ENCODE measurements around the gene MALRD1. TPM values are rescaled to one million over a fixed set of nuclear protein-coding genes. Genes with fewer than 3 reads are reported as not detected.

MALRD1 gene
- total RNA-seq, 1 donor from 2014 or later = not detected

DNA sequence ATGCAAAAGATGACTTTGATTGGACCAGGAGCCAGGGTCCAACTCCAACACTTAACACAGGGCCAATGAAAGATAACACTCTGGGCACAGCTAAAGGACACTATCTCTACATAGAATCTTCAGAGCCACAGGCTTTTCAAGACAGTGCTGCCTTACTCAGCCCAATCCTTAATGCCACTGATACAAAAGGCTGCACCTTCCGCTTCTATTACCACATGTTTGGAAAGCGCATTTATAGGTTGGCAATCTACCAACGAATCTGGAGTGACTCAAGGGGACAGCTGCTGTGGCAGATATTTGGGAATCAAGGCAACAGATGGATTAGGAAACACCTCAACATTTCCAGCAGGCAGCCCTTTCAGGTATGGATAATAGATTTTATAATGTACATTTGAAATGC lies 160.7 kb downstream of the MALRD1 start:
- no peak for ATAC-seq
- no peak for DNase-seq (ENCODE audit: low spot score)

DNA sequence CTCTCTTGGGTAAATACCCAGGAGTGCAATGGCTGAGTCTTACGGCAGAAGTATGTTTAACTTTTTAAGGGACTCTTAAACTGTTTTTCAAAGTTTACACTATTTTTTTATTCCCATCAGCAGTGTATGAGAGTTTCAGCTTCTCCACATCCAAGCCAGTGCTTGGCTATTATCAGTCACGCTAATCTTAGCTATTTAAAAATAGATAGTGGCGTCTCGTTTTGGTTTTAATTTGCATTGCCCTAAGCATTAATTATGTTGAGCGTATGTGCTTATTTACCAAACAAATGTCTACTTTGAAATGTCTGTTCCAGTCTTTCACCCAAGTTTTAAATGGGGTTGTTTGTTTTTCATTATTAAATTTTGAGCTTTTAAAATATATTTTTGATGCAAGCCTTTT lies 164.0 kb downstream of the MALRD1 start:
- ATAC-seq (no peak), DNase-seq (ENCODE audit: low spot score) (no peak)

DNA sequence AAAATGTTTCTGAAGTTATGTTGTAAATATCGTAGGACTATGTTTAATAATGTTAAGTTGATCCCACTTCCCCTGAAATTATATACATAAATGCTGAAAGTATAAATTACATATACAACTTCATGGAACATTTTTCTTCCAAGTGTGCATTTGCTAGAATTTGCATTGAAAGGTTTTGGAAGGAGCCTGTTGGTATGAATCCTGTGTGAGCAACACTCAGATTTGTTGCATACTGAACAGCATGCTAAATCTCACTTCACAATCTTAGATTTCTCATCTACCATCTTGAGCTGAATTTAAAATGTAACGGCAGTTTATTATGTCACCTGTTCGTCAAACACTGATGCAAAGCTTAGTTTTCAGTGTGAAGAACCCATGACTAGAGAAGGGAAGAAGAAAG lies 172.6 kb downstream of the MALRD1 start:
- no peak for DNase-seq (ENCODE audit: low spot score)
- ATAC-seq = no peak

DNA sequence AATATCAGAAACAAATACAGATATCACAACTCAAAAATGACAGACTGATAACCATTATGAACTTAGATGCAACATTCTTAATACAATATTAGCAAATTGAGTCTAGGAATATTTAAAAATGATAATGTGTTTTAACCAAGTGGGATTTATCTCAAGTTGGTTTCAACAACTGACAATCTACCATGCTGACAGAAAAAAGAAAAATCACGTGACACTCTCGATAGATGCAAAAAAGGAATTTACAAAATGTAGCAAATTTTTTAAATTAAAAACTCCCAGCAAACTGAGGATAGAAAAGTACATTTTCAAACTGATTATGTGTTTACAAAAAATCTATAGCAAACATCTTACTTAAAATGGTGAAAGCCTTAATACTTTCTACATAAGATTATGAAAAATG lies 177.4 kb downstream of the MALRD1 start:
- no peak for DNase-seq (ENCODE audit: low spot score)
- no peak for ATAC-seq

DNA sequence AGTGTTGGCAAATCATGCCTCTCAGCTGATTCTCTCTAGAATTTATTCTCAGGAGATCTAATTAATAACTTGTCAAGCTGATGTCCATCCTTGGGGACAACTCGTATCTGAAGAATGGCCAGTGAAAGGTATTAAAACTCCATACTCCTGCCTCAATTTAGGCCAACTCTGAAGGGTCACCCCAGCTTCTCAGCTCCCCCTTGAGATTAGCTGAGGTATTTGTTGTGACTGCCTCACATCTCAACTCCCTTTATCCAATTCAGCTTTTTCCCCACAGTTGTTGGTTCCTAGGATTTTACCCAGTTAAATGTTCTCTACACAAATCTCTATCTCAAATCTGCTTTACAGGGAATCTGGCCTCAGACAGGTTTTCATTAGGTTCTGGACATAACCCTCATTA lies 182.4 kb downstream of the MALRD1 start:
- ATAC-seq = no peak
- no peak for DNase-seq (ENCODE audit: low spot score)

DNA sequence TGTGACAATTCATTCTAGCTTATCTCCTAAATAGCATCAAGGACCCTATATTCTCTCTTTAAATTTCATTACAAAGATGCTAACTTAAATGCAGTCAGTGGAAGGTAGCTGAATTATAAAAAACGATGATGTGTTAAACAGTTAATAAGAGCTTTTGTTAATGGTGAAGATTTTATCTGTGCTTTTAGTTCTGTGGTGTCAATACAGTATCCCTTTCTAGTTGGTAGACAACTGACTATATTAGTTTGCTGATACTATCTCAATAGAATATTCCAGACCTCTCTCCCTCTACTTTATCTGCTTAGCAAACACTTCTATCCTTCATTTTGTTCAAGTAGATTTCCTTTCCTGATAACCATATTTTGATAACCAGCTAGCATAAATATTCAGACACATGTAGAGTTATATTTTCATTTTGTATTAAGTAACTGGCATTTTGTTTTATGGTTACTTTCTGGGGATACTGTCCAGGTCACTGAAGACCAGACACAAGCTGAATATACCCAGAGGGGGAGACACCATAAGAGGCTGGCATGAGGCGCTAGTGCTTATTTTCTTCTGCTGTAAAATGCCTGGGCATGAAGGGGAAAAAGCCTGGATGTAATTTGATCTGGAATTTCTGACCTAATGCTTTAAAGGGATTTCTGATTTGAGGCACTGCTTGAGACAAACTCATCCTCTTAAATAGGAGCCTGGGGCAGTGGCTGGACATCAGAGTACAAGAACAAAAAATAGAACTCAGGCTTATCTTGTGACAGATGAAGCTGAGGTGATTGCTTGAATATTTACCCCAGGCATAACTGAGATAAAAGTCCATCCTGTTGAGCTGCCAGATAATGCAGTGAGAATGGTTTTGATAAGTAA lies 197.5 kb downstream of the MALRD1 start:
- DNase-seq (ENCODE audit: low spot score) = no peak
- ATAC-seq = no peak

DNA sequence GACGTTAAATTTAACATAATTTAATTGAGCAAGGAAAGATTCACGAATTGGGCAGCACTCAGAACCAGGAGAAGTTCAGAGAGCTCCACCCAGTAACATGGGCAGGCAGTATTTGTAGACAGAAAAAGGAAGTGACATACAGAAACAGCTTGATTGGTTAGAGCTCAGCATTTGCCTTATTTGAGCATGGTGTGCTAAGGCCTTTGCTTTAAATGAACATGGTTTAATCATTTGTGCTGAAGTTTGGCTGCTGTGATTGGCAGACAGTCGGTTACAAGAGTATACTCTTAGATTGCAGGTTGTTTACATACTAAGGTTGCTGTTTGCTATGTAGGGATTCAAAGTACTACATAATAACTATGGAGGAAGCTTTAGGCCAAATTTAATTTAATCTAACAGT lies 199.2 kb downstream of the MALRD1 start:
- ATAC-seq (no peak), DNase-seq (ENCODE audit: low spot score) (no peak)

DNA sequence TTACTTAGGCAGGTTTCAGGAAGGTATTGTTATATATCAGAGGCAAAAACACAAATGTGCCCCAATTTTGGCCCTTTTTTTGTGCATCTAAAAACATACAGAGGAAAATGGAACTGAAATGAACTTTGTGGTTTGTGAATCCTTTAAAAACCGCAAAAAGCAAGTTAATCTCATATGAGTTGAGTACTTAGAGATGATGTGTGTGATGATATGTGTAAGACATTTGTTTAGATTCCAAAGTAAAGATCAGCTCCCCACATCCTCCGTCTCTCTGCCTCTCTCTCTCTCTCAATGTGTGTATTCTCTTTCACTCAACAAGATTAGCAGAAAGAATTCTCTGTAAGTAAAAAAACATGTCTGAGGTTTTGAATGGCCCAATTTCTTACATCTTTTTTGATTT lies 201.9 kb downstream of the MALRD1 start:
- ATAC-seq = no peak

DNA sequence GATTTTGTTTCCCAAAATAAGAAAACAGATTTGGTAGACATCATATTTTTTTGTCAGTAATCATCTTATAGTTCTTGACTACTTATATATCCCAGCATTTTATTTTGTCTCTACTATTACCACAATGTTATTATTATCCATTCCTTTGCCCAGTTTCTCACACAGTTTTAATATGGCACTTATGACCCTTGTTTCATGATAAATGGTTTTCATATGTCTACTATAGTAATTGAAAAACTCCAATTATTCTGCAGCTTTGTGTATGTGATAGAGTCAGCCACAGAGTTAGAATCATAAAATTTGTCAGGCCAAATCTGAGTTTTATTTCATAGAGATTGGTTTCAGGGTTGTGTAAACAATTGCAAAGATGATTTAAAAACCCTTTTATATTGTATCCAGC lies 203.9 kb downstream of the MALRD1 start:
- DNase-seq (ENCODE audit: low spot score) (no peak), ATAC-seq (no peak)

More for the DNA sequence above, 201.9 kb downstream of the MALRD1 start:
- DNase-seq (ENCODE audit: low spot score) = no peak

DNA sequence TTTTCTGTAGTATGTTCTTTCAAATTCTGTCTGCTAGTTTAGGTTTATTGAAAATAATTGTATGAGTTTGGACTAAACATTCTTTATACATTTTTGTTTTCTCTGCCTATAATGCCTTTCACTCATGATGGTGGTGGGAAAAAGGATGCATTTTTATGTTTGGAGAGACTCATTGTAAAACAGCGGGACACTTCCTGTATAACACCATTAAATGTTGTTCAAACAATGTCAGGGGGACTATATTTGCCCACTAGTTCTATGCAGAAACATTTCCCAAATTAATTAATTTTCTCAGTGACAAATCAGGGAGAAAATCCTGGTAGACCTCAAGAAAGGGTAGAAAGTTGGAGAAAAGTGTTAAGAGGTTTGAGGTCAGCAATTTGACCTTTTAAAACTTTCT lies 207.7 kb downstream of the MALRD1 start:
- no peak for DNase-seq (ENCODE audit: low spot score)
- ATAC-seq = no peak

DNA sequence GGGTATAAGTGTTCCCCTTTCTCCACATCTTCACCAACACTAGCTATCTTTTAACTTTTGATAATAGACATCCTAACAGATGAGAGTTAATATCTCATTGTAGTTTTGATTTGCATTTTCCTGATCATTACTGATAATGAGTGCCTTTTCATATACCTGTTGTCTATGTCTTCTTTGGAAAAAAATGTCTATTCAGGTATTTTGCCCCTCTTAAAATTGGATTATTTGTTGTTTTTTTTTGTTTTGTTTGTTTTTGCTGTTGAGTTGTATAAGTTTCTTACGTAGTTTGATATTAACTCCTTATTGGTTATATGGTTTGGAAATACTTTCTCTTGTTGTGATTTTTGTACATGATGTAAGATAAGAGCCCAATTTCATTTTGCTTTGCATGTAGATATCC lies 214.7 kb downstream of the MALRD1 start:
- no peak for DNase-seq (ENCODE audit: low spot score)
- ATAC-seq = no peak

DNA sequence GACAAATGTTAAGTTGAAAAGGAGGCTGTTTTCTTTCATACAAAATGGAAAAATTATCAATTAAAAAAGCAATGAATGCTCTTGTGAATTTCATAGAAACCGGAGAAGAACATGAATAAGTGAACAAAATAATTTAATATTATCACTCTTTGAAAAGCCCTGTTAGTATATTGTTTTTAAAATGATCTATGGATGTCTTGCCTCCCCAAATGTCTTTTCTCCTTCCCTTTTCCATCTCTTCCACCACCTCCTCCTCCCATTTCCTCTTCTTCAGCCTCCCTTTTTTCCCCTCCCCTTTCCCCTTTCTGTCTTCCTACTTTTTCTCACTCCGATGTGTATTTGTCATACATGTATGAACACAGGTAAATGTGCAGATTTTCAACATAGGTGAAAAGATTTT lies 234.7 kb downstream of the MALRD1 start:
- ATAC-seq (no peak), DNase-seq (ENCODE audit: low spot score) (no peak)

DNA sequence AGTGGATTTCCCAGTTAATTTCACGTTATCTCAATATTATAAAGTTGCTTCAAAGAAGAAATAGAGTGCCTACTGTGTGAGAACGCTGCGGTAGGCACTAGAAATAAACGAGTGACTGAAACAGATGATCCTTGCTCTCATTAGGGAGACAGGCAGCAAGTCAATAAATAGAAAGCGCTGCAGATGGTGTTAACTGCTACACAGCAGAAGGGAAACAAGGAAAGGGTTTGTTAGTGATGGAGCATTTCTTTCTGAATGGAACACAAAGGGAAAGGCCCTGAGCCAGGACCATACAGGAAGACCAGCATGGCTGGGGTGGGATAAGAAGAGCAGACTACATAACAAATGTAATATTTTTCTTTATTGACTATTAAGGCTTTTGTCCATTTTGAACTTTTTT lies 235.2 kb downstream of the MALRD1 start:
- DNase-seq (ENCODE audit: low spot score) (no peak), ATAC-seq (no peak)

DNA sequence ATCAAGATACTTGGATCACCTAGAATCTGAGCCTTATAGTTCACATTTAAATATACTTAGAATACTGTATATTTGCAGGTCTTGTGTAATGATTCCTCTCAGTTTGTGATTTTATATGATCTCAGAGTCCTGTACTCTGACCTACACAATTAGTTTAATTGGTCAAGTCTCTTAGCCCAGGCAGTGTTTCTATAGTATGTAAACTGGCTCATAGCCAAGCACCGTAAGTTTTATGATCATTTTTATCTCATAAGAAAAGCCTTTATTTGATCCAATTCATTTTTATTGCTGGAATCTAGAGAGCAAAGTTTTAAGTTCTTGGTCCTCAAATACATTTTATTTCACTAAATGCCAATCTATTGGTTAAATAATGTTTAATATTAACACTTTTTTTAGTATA lies 242.2 kb downstream of the MALRD1 start:
- ATAC-seq (no peak), DNase-seq (ENCODE audit: low spot score) (no peak)

DNA sequence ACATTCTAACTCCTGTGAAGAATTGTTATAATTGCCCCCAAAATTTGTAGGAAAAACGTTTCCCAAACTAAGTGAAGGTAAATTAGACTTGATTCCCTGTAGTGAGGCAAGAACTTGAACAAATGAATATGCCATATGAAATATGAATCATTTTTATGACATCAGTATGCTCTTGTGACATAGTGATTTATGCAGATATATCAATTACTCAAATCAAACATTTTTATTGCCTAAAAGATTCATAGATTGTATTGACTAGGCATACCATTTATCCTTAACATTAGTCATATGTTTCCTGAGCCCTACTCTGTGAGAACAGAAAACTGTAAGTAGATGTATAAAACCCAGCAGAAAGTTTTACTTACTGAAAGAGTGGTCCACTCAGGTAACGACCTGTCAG lies 245.6 kb downstream of the MALRD1 start:
- ATAC-seq (no peak), DNase-seq (ENCODE audit: low spot score) (no peak)

DNA sequence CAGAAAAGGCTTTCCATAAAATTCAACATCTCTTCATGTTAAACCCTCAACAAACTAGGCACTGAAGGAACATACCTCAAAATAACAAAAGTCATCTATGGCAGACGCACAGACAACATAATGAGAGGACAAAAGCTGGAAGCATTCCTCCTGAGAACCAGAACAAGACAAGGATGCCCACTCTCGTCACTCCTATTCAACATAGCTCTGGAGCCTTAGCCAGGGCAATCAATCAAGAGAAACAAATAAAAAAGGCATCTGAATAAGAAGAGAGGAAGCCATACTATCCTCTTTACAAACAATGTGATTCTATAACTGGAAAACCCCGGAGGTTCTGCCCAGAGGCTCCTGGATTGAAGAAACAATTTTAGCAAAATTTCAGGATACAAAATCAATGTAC lies 251.0 kb downstream of the MALRD1 start:
- no peak for ATAC-seq

DNA sequence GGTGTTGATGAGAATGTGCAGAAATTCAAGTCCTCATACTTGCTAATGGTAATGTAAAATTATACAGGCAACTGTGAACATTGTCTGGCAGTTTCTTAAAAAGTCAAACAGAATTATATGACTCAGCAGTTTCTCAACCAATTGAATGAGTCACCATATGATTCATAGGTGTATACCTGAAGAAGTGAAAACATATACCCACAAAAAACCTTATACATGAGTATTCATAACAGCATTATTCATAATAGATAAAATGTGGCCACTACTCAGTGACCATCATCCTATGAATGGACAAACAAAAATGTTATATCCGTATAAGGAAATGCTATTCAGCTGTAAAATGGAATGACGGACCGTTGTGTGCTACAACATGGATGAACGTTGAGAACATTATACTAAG lies 253.5 kb downstream of the MALRD1 start:
- DNase-seq (ENCODE audit: low spot score) (no peak), ATAC-seq (no peak)

More for the DNA sequence above, 251.0 kb downstream of the MALRD1 start:
- no peak for DNase-seq (ENCODE audit: low spot score)

DNA sequence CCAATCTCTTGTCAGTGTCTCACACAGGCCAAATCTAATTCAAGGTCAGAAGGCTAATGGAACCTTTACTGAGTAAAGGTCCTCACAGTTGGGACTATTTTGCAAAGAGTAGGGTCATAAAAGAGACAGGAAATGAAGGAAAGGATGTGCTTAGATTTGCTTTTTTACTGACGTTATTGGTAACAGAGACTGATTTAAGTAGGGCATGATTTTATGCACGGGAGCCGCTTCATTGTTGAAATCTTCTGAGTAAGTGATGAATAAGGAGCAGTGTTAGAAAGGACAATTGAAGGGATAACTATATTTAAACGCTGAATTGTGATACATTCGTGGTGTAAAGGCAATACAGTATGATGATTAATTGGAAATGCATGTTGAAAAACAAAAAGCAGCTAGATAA lies 261.5 kb downstream of the MALRD1 start:
- DNase-seq (ENCODE audit: low spot score) = no peak

DNA sequence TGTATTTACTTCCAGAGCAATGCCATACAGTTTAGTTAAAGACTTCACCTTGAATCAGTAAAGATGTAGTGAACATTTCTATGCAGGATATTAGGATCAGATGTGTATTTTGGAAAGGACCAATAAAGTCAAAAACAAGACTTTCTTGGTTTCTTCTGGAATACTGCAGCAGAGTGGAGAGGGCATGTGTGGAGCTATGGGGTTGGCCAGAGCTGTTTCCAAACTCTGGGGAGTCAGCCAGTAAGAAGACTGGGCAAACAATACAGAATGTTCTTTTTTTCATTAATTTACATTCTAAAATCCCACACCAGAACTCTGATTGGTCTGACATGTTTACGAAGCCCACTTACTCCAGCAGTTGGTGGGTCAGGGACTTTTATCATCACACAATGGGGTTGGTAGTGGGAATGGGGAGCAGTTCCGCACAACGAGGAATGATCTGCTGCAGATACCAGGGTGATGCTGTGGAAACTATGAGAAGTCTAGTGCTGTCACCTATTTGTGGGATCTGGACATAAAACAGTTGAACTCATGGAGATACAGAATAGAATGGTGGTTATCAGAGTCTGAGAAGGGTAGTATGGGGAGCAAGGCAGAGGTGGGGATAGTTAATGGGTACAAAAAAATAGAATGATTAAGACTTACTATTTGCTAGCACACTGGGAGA lies 267.7 kb downstream of the MALRD1 start:
- ATAC-seq (no peak), DNase-seq (ENCODE audit: low spot score) (no peak)

More for the DNA sequence above, 261.5 kb downstream of the MALRD1 start:
- no peak for ATAC-seq

DNA sequence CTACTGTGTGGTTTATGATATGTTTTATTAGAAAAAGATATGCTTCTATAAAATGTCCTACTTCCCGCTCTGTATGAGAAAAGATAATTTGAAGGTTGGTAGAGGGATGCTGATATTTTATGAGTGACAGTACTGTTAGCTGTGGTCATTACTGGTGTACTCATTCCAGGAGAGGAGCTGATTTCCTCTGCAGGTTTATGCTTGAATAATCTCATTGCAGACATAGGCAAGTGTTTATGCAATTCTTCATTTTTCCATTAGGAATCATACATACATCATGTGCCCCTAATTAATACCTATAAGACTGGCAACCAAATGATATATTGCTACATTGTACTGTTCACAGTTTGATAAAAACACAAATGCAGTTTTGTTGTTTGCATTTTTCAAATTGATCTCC lies 269.4 kb downstream of the MALRD1 start:
- DNase-seq (ENCODE audit: low spot score) (no peak), ATAC-seq (no peak)

DNA sequence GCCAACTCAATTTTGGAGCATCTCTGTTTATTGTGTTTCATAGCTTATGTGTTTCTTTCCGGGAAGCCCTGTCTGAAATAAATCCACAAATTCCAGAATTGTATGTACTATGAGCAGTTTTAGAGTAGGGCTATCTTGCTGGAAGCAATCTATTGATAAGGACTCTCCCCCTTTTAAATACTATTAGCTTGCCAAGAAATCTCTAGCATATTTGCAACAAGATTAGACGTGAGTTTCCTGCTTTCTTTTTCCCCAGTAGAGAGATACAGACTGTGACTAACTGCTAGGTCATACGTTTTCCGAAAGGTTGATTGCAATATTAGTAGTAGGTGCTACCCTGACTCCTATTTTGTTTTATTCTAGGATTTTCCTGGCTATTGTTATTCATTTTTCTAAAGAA lies 277.0 kb downstream of the MALRD1 start:
- no peak for DNase-seq (ENCODE audit: low spot score)
- no peak for ATAC-seq

DNA sequence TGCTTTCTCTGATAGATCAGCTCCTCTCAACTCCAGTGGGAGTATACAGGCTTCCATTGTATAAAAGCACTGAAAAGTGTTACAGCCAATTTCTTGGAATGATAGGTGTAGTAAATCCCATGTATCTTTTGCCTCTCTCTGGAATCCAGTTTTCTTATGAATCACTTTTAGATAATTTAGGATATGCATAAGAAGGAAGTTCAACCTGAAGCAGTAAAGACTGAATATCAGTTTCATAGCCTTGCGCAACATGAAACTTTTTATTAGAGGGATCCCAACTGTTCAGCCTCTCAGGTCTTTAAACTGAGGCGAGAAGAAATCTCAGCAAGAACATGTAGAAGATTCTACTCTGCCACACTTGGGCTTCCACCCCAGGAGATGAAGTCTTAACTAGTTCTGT lies 280.0 kb downstream of the MALRD1 start:
- ATAC-seq = no peak
- no peak for DNase-seq (ENCODE audit: low spot score)

DNA sequence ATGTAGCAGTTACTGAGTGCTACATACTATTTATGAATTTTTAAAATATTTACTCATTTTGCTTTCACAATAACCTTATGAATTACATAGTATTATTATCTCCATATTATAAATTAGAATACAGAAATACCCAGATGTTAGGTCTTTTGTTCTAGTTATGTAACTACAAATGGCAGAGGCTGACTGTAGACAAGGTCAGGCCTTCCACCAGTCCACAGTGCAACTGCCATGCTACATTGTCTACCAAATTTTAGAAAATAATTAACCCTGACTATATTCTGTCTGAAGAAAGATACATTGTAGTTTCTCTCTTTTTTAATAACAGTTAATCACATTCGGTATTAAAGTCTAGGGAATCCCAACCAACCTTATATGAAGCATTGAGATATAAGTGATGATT lies 280.9 kb downstream of the MALRD1 start:
- ATAC-seq (no peak), DNase-seq (ENCODE audit: low spot score) (no peak)

Data from left lobe of liver (tissue), 2 donors.